ENCODE data around the gene COX6A2.

The COX6A2 gene

GRCh38 chr16:31411024-31411844 lies 16.9 kb downstream of the COX6A2 start:
- in situ Hi-C loops (cut with MboI; ENCODE audit: low pct_unique_long_range_greater_than_20kb, low sequenced_read_pairs, unreplicated experiment): no loop called here
- no peak for TF ChIP-seq CTCF (IDR thresholded peaks at IDR 0.05; ENCODE audit: extremely low read depth, insufficient read depth, missing control alignments)
- DNase-seq (ENCODE audit: low spot score): no peak

GRCh38 chr16:31410082-31410481 lies 18.1 kb downstream of the COX6A2 start:
- in situ Hi-C loops (cut with MboI; ENCODE audit: low pct_unique_long_range_greater_than_20kb, low sequenced_read_pairs, unreplicated experiment): no loop called here
- TF ChIP-seq CTCF (IDR thresholded peaks at IDR 0.05; ENCODE audit: extremely low read depth, insufficient read depth, missing control alignments): no peak
- DNase-seq (ENCODE audit: low spot score): no peak

GRCh38 chr16:31409433-31409832 lies 18.7 kb downstream of the COX6A2 start:
- TF ChIP-seq CTCF (IDR thresholded peaks at IDR 0.05; ENCODE audit: extremely low read depth, insufficient read depth, missing control alignments): no peak
- DNase-seq (ENCODE audit: low spot score): no peak
- in situ Hi-C loops (cut with MboI; ENCODE audit: low pct_unique_long_range_greater_than_20kb, low sequenced_read_pairs, unreplicated experiment): no loop called here

- no peak for DNase-seq (ENCODE audit: low spot score)
- in situ Hi-C loops (cut with MboI; ENCODE audit: low pct_unique_long_range_greater_than_20kb, low sequenced_read_pairs, unreplicated experiment): no loop called here
- no peak for TF ChIP-seq CTCF (IDR thresholded peaks at IDR 0.05; ENCODE audit: extremely low read depth, insufficient read depth, missing control alignments)
Observed at GRCh38 chr16:31407406-31407805, 20.8 kb downstream of the COX6A2 start.

DNA sequence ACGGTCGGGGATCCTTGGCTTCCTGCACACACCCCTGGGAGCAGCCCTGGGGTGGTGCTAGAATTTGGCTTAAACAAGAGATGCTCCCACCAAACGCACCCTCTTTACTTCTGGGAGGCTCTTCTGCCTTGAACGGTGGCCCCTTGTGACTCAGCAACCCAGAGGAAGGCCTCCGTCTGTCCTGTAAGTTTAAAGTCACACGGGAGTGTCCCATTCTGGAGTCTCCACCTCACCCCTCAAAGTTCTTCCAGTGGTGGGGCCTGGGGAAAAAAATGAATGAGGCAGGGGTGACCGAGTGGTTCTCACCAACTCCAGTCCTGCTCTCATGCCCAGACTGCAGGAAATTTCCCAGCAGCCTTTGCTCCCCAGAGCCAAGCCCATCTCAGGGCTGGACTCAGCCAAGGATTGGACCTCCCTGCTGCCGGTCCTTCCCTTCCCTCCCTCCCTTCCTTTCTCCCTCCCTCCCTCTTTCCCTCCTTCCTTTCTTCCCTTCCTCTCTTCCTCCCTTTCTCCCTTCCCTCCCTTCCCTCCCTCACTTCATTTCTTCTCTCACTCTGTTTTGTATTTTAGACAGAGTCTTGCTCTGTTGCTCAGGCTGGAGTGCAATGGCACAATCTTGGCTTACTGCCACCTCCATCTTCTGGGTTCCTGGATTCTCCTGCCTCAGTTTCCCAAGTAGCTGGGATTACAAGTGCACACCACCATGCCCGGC lies 23.7 kb downstream of the COX6A2 start:
- peak; percentile 60 for DNase-seq (ENCODE audit: low spot score)
- in situ Hi-C loops (cut with MboI; ENCODE audit: low pct_unique_long_range_greater_than_20kb, low sequenced_read_pairs, unreplicated experiment): no loop called here
- no peak for TF ChIP-seq CTCF (IDR thresholded peaks at IDR 0.05; ENCODE audit: extremely low read depth, insufficient read depth, missing control alignments)

- TF ChIP-seq CTCF (IDR thresholded peaks at IDR 0.05; ENCODE audit: extremely low read depth, insufficient read depth, missing control alignments): no peak
- in situ Hi-C loops (cut with MboI; ENCODE audit: low pct_unique_long_range_greater_than_20kb, low sequenced_read_pairs, unreplicated experiment): no loop called here
- no peak for DNase-seq (ENCODE audit: low spot score)
Observed at GRCh38 chr16:31403590-31404352, 24.4 kb downstream of the COX6A2 start.

Data from GM13977 (cell line).